Peyer's patch (tissue), 4 donors: ENCODE data around the gene BEND4.

Source experiments
- CTCF ChIP-seq, 6 experiments: fragments of 450-650 bp in 4 of 6; fragments of 200-600 bp in 2 of 6; sonication (generic) in 1 of 6; IDR thresholded peaks; one replicate each; pipeline ENCODE4 v1.5.1; 2017 to 2019; ENCODE audit warnings: antibody characterized with exemption in 6 of 6, mild to moderate bottlenecking in 3 of 6, moderate library complexity in 1 of 6
- POLR2A ChIP-seq, 2 donors: fragments of 450-650 bp; IDR thresholded peaks; one replicate each; pipeline ENCODE4 v1.5.1; 2017; ENCODE audit warnings: antibody characterized with exemption in 2 of 2, mild to moderate bottlenecking in 2 of 2, moderate library complexity in 2 of 2

- TF ChIP-seq POLR2A (IDR thresholded peaks at IDR 0.05) (no peak), CTCF (IDR thresholded peaks at IDR 0.05) (no peak)
Observed at GRCh38 chr4:42088386-42088785, 64.1 kb downstream of the BEND4 start.
